ENCODE results near the gene SLAMF6.

The SLAMF6 gene

DNA sequence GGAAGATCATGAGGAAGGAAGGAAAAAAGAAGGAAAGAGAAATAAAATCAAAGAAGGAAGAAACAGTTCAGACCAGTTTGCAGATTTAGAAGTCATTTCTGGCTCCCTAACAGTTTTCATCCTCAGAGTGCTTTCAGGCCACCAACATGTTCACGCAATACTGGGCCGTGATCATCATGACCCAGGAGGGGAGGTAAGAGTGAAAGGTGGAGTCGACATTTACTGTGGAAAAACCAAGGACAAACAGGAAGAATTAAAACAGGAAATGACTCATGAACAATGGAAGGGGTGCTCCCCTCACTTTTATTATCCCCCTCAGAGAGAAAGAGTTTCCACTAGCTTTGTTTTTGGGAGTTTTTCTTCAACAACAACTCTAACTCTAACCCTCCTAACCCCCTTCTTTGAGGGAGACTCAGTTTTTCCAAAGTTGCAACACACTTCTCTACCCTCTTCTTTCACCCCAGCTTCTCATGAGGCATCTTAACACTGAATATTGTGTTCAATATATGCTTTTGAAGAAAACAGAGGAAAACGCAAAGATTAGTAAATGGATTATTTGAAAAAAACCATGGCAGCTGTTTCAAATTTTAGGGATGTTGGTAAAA is 62.3 kb downstream of the SLAMF6 start:
- DNase-seq: no peak

GRCh38 chr1:160460214-160460642 is 62.8 kb downstream of the SLAMF6 start:
- DNase-seq: no peak

- DNase-seq: no peak
Observed at GRCh38 chr1:160459687-160460086, 63.4 kb downstream of the SLAMF6 start.

DNA sequence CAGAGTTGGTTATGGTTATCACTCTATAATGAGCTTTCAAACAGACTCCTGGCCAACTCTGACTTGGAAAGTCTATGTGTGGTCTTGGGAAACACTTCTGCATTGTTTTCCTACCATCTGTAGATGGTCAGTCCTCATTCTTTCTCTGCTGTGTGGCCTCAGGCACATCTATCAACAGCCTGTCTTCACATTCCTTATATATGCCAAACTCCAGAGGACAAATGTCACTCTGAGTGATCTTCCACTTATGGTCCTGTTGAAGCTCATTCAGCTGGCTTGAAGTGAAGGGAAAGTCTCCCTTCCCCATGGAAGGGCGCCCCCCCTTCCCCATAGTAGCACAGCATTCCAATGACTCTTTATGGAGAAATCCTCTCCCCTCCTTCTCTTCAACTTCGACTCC is 64.0 kb downstream of the SLAMF6 start:
- no peak for DNase-seq

DNA sequence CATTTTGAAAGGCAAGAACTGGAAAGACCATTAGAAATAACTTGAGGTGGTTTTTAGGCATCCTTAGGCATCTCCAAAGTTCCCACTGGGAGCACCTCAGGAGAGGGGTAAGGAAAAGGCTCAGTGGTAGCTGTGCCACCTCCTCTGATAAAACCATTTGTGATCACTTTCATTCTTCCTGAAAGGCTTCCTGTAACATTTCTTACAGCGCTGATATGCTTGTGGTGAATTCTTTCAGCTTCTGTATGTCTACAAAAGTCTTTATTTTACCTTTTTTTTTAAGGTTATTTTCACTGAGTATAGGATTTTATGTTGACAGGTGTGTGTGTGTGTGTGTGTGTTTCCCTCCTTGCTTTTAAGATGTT is 67.9 kb downstream of the SLAMF6 start:
- DNase-seq: no peak

DNA sequence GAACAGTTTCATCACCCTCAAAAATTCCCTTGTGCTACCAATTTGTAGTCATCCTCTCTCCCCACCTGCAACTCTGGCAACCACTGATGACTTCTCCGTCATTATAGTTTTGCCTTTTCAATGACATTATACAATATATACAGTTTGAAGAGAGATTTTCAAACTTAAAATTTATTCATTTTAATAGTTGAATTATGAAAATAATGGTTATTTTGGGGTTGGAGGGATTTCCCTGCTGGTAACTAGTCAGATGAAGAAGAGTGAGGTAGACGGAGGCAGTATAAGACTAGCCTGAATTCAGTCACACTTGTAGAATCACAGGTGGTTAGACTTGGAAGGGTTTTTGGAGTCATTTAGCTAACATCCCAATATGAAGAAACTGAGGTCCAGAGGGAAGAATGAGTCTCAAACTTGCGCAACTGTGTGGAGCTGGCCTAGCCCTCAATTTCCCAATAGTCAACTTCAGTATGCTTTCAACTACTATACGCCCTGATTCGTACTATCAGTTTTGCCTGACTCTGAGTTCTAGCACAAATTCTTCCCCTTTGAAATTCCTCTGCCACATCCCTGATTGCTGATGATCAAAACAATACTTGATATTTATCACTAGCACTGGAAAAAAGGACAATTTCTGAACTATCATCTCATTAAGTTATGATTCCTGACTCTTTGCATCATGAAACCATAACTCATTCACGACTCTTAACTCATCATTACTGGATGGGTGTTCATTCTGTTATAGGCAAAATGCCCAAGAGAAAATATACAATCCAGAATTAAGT is 68.5 kb downstream of the SLAMF6 start:
- no peak for DNase-seq

DNA sequence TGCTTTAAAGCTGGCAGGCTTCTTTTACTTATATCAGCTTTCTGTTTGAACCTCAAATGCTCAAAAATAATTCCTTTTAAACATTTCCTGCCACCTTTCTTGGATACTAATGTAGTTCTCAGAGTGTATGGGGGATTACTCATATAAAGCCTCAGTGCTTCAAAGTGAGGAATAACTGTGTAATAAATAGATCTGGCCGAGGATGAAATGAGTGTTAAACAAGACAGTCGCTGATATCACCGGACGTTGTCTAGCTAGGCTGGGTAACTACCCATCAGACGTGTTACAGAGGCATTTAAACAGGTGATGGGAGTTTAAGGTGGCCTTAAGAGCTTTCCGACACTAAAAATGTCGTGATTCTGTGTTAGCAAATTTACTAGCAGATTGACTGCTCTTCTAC is 69.6 kb downstream of the SLAMF6 start:
- DNase-seq: no peak

- no peak for DNase-seq
Observed at GRCh38 chr1:160451859-160452232, 71.2 kb downstream of the SLAMF6 start.

- DNase-seq: no peak
Observed at GRCh38 chr1:160451119-160451858, 71.8 kb downstream of the SLAMF6 start.

DNA sequence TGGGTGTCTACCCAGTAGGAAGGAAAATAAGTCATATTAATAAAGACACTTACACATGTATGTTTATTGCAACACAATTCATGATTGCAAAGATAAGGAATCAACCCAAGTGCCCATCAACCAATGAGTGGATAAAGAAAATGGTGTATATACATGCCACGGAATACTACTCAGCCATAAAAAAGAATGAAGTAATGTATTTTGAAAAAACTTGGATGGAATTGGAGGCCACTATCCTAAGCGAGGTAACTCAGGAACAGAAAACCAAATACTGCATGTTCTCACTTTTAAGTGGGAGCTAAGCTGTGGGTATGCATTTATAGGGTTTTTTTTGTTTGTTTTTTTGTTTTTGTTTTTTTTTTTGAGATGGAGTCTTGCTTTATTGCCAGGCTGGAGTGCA is 73.6 kb downstream of the SLAMF6 start:
- no peak for DNase-seq

DNA sequence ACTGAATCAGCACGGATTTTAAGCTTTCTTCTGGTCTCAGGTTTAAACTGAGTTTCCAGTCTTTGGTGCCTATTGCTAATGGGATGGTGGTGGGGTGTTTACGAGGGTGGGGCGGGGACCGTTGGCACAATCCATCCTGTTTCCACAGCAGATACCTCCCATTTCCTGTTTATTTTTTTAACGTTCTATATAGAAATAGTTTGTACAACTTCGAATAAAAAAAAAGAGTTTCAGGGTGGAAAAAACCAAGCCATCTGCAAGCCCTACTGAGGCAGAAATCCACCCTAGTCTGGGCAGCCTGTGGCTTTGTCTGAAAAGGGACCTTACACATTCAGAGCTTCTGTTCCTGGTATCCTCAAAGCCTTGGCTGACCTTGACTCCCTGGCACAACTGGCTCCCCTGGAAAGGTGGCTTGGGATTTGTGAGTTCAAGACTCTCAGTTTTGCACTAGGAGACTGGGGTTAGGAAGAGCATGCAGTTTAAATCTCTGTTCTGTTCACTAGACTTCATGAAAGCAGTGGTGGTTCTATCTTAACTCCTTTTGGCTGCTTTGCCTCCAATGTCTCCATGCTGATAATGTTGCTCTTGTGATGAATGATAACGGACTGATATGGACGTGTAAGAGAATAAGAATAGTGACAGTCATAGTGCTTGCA is 76.0 kb downstream of the SLAMF6 start:
- DNase-seq: no peak

- DNase-seq: no peak
Observed at GRCh38 chr1:160439718-160440117, 83.3 kb downstream of the SLAMF6 start.

DNA sequence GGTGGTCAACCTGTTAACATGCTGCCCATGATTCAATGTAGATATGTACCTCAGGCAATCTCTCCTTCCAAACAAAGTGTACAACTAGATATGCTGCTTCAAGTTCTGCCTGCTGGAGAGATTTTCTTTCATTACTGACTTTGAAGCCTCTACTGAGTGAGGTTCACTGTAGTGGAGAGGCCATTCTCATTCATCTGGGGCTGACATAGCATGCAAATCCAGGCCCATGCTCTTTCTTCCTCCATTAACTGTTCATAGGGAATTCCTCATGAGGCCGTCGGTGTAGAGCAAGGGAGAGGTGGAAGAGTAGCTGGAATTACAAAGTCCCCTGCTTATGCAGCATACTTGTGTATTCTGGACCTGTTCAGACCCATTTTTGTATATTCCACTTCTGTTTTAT is 84.1 kb downstream of the SLAMF6 start:
- no peak for DNase-seq

- no peak for DNase-seq
Observed at GRCh38 chr1:160438317-160438918, 84.6 kb downstream of the SLAMF6 start.

- DNase-seq: no peak
Observed at GRCh38 chr1:160437432-160438316, 85.4 kb downstream of the SLAMF6 start.

GRCh38 chr1:160436966-160437365 is 86.1 kb downstream of the SLAMF6 start:
- no peak for DNase-seq

Data from DMS 273 treated with DMSO at 0.1 percent for 48 hours (cell line).